Limb (tissue), 2 donors: ENCODE results near the gene NSUN6.

Source experiments
- DNase-seq, 2 donors: peaks; one replicate each; pipeline ENCODE4 v3.0.0-alpha.2; 2016; ENCODE audit errors: extremely low spot score in 2 of 2

The NSUN6 gene, protein sequence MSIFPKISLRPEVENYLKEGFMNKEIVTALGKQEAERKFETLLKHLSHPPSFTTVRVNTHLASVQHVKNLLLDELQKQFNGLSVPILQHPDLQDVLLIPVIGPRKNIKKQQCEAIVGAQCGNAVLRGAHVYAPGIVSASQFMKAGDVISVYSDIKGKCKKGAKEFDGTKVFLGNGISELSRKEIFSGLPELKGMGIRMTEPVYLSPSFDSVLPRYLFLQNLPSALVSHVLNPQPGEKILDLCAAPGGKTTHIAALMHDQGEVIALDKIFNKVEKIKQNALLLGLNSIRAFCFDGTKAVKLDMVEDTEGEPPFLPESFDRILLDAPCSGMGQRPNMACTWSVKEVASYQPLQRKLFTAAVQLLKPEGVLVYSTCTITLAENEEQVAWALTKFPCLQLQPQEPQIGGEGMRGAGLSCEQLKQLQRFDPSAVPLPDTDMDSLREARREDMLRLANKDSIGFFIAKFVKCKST

GRCh38 chr10:18651324-18652007, at the start of gene NSUN6:
NSUN6 (minus strand) TSS chr10:18651587; CDS start chr10:18651203, 384 bp downstream.
- DNase-seq = peak; percentile 90 to 94

DNA sequence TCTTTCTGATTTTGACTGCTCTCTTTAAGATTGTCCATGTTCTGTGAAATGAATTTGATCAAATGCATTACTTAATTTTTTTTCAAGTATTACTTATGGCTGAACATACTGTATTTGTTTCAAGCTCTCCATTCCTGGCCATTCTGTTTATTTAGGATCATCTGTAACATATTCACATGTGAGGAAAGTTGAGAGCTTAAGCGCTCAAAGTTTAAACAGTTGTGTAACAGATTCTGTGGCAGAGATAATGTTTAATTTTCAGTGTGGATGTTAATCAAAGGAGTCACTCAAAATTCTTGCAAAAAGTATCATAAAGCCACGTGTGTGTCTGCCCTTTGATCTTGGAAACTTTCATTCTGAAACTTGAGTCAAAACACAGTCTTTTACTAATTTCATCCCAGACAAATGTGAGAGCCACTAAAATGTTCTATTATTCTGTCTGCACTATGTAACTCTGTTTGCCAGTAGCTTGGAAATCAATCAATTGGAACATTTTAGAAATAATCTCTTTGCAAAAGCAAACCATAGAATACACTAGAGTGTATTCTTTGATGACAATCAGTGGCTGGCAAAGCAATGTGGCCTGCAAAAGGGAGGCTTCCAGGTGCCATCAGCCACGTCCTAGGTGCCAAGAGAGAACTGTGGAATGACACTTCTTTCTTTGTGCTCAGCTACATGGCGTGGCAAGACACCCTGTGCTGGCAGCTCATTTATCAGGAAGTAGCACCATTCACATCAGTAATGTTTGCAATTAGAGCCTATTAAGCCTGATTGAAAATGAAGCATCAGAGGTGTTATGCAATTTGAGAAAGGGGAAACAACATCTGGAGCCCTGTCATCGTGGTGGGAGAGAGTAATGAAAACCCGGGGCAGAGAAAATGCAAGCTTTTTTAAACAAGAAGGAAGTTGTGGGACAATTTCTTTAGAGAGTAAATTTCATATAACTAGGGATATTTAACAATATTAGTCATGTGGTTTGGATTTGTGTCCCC, 48.8 kb upstream of the NSUN6 start:
- no peak for DNase-seq

DNA sequence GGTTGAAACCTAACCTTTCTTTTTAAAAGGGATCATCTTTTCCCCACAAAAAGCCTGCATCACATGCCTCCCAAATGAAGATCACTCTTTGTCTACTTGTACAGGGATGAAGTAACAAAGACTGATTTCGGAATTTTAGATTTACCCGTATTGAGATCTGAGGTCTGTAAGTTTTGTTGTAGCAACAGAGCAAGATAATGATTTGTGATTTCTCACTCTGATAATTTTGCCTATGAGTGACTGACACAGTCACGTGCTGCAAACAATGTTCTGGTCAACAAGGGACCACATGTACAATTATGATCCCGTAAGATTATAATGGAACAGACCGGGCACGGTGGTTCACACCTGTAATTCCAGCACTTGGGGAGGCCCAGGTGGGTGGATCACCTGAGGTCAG, 39.2 kb upstream of the NSUN6 start:
- no peak for DNase-seq

DNA sequence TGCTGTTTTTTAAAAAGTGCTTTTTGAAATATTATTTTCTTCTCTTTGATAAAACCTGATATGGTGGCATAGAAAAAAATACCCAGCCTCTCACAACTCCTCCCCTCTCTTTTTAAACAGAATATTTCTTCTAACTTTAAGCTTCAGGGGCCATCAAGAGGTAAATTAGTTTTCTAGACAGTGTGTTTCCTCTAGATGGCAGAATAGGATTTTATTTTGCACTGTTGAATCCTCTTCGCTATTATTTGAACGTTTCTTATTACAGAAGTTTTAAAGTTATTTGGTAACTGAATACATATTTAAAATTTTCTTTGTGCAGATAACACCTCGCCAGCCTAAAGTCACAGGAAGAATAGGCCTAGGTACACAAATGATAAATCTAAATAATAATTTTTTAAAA, 38.1 kb upstream of the NSUN6 start:
- peak in 1 of 2 donors; percentile 64 for DNase-seq

DNA sequence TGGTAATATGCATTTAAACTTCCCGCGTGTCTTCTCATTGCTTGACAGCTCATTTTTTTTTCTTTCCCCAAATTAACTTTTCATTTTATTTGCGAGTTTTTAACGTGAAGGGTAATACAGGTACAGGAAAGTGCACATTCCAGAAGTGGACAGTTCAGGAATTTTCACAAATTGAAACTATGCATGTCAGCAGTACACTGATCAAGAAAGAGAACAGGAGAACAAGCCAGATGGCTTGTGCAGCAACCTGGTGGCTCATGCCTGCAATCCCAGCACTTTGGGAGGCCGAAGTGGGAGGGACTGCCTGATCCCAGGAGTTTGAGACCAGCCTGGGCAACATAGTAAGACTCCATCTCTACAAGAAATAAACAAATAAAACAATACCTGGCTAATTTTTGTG, 36.3 kb upstream of the NSUN6 start:
- no peak for DNase-seq

- DNase-seq = no peak
These were observed 35.8 kb upstream of the NSUN6 start for GRCh38 chr10:18687195-18687594.

DNA sequence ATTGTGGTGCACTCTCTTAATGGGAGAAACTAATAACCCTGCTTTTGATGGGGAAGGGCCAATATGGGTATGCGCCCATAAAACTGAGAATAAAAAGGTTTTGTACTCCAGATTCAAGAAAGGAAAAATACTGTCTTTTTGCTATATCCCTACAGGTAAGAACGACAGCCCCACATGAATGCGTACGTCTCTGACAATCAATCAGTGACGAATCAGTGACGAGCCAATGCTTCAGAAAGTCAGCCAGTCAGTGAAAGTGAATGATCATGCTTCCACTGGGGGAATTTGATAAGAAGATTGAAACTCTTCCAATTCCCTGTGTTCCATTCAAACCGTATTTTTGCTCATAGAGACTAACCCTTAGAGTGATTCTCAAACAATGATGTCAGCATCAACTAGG, 34.2 kb upstream of the NSUN6 start:
- no peak for DNase-seq

- no peak for DNase-seq
These were observed 33.6 kb upstream of the NSUN6 start for GRCh38 chr10:18684953-18685352.

DNA sequence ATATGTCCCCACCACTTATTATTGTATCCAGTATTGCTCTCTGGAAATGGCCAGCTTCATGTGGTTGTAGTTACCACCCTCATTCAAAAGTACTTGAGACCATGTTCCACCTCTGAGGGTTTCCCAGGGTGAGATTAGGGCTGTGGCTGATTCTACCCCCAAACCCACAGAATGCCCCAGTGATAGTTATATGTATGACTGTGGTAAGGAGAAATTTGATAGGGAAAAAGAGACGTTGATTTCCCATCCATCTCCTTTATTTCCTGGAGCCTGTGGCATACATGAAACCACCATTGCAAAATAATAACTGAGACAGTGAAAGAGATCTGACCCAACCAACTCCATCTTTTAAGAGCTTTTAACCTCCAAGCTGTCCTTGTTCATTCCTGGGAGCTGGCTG, 33.0 kb upstream of the NSUN6 start:
- DNase-seq = no peak

DNA sequence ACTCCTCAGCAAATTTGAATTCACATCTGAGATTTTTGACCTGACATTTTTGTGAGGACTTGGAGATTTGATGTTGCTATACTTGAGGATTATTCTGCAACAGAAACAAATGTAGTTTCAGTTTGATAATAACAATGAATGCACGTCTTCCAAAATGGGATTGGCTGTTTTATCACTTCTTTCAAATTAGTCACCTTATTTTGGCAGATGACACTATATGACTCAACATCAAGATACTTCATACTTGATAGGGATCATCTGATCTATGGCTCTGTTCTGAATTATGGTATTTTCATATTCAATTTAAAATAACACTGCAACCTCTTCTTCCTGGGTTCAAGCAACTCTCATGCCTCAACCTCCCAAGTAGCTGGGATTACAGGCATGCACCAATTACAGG, 32.0 kb upstream of the NSUN6 start:
- DNase-seq = no peak

- no peak for DNase-seq
These were observed 30.6 kb upstream of the NSUN6 start for GRCh38 chr10:18681971-18682411.

DNA sequence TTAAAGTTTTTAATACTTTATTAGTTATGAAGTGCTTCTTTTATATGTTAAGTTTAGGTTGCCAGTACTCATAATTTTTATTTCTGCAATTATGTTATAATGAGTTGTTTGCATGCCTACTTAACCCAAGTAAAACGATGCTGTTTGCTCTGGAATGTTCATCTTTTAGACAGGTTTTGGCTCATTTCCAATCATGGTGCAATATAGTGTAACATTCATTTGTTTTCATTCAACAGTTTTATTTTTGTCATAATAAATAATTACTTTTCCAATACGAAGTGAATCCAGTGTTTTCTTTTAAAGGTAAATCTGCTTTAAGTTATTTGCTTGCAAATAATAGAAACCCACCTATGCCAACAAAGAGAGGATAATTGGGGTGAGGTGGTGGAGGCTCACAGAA, 30.0 kb upstream of the NSUN6 start:
- no peak for DNase-seq

- DNase-seq = no peak
These were observed 29.4 kb upstream of the NSUN6 start for GRCh38 chr10:18680754-18681153.

DNA sequence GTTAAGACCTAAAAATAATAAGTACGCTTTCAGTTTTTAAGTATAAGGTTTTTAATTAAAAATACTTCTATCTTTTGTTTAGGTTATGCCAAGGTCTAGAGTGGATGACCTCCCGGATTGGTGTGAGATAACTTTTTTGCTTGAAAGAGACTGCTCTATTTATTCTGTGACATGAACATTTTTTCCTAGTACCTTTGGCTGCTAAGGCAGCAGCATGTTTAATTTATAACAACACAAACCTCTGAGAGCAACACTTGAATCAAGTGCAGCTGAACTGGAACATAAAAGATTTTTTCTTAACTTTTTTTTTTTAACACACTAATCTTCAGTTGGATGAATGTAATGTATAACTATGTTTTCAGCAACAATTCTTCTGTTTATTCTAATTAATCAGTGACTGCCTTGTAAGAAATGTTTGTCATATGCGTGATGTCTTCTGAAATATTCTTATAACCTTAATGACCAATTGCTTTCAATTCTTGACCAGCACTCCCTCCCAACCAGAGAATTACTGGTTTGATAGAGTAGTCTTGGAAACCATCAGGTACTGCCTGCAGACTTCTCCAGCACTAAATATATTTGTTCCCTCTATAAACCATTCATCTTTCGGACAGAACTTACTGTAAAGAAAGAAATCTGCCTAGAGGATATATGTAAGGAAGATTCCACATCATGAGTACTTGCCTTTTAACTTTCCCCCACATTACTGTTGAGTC, 23.9 kb upstream of the NSUN6 start:
- no peak for DNase-seq

DNA sequence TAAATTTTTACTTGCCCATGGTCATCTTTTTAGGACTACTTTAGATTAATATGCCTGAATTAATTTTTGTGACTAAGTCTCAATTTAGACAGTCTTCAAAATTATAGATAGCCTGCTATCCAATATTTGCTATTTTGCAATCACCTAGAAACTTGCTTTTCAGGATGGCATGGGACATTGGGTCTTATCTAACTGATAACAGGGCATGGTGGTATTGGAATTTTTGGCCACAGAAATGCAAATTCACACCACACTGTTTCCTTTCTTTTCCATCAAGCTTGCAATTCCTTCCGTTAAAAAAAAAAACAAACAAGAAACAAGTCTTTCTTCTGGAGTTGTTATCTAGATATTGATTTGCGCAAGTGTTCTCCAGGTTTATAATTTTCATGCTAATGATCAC, 16.6 kb upstream of the NSUN6 start:
- no peak for DNase-seq

- no peak for DNase-seq
These were observed 15.4 kb upstream of the NSUN6 start for GRCh38 chr10:18666810-18667209.

GRCh38 chr10:18665815-18666558, 14.6 kb upstream of the NSUN6 start:
- no peak for DNase-seq

- no peak for DNase-seq
These were observed 13.6 kb upstream of the NSUN6 start for GRCh38 chr10:18664841-18665478.

DNA sequence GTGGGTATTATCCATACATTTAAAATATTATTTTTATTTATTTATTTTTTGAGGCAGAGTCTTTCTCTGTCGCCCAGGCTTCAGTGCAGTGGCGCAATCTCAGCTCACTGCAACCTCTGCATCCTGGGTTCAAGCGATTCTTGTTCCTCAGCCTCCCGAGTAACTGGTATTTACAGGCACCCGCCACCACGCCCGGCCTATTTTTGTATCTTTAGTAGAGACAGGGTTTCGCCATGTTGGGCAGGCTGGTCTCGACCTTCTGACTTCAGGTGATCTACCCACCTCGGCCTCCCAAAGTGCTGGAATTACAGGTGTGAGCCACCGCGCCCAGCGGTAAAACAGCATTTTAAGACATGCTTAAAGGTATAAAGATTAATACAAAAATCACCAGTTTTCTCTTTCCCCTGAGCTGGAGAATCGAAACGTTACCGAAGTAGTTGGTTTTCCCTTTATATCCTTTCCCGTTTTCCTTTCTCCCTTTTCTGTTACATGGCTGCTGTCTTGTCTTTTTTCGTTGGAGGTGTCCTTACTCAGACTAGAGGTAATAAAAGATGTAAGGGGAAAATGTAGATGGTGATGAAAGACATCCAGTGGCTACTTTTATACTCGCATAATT, 9.5 kb upstream of the NSUN6 start:
- no peak for DNase-seq
